ENCODE data around the gene ERF. TPM values are rescaled to one million over a fixed set of nuclear protein-coding genes. Genes with fewer than 3 reads are reported as not detected.

ERF gene
- total and polyA plus RNA-seq, 2 donors (not counting 3 experiments of a cell fraction or from before 2014, with no cell fraction given) = 102 to 117 TPM

DNA sequence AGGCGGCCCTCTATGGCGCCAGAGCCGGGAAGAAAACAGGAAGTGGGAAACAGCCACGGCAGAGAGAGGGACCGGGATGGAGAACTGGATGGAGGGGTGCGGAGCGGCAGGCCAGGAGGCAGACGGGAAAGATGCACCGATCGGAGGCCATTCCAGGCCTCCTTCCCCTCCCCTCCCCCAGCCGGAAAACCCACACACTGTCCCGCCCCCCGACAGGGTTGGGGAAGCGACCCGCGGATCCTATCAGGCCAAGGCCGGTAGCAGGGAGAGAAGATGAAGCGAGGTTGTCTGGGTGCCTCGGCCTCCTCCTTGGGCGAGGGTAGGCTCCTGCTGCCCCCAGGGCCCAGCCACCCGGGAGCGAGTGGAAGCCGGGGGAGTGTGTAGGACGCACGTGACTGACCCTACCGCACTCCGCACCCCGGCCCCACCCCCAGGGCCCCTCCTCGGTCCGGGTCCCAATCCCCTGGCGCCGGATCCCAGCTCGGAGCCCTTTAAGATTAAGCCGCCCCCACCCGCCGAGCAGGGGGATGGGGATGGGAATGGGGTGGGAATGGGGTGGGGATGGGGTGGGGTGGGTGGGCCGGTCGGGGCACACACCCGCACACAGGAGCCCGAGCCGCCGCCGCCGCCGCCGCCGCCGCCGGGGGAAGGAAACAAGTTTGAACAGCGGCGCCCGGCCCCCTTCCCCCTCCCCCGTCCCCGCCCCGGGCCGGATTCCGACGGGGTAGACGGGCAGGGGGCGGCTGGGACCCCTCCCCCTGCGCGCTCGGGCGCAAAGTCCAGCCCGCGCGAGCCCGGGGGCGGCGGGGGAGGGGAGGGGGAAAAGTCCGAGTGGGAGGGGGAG lies 1.5 kb downstream of the ERF start:
- POLR2A ChIA-PET = no interaction called here
- BruUV-seq (replicated peaks) = no TSS peak
- intact Hi-C loops (cut with micrococcal nuclease) = loop anchor here (1.0 kb wide), 1 partner anchor 9 kb away; no protein-coding TSS in a partner anchor

More for the DNA sequence above, 1.5 kb downstream of the ERF start:
- Histone ChIP-seq H3K27ac (ENCODE audit: insufficient read depth, low read depth, low read length) (peak overlapping the region; percentile 64), H3K27me3 (ENCODE audit: control insufficient read depth in 2 of 2, insufficient read depth in 2 of 2, low read length in 2 of 2) (no peaks in the 10 kb centered on the region), H3K4me3 (replicated peaks in 1 of 3; ENCODE audit: insufficient read depth in 1 of 3, low read depth in 1 of 3, low read length in 3 of 3) (peak overlapping the region; percentile 83 to 98 (median 94)), H4K20me1 (replicated peaks; ENCODE audit: control insufficient read depth, extremely low read depth, insufficient read depth, low read length) (no peaks in the 10 kb centered on the region), H2AFZ (ENCODE audit: low read depth, low read length) (no peak overlapping the region), H3K4me2 (ENCODE audit: insufficient read depth, low read length) (peak overlapping the region; percentile 57), H3K4me1 (ENCODE audit: control insufficient read depth, extremely low read depth, insufficient read depth, low read length) (peaks cover 34% of the 10 kb centered on the region), H3K9me3 (replicated peaks; ENCODE audit: control insufficient read depth, insufficient read depth, low read length) (no peaks in the 10 kb centered on the region), H3K9ac (replicated peaks; ENCODE audit: extremely low read depth, insufficient read depth, low read length) (peak overlapping the region; percentile 89), H3K36me3 (ENCODE audit: control insufficient read depth in 2 of 2, extremely low read depth in 1 of 2, insufficient read depth in 2 of 2, low read length in 2 of 2) (peaks cover 7 to 19% of the 10 kb centered on the region in 2 experiments), H3K9me1 (replicated peaks; ENCODE audit: control insufficient read depth, extremely low read depth, insufficient read depth, low read length) (no peaks in the 10 kb centered on the region), H3K79me2 (ENCODE audit: control insufficient read depth, insufficient read depth, low read length) (peaks cover 53% of the 10 kb centered on the region)
- DNase-seq (ENCODE audit: low read depth, low spot score) (peak; percentile 49), FAIRE-seq (peak; percentile 71)
- TF ChIP-seq POLR2AphosphoS5 (IDR thresholded peaks at IDR 0.05; ENCODE audit: insufficient read depth, low read depth, low read length) (peak; percentile 75), POLR2A (IDR thresholded peaks at IDR 0.05; ENCODE audit: low read depth, low read length) (peak; percentile 82), FOS (IDR thresholded peaks at IDR 0.05; ENCODE audit: borderline replicate concordance, insufficient read depth, low read length) (no peak), JUN (IDR thresholded peaks at IDR 0.05; ENCODE audit: borderline replicate concordance, insufficient read depth, insufficient read length, low read depth) (no peak), MYC (IDR thresholded peaks at IDR 0.05; ENCODE audit: low read depth, low read length) (no peak), GATA2 (IDR thresholded peaks at IDR 0.05; ENCODE audit: insufficient read depth, insufficient read length, low read depth, low read length) (no peak), EZH2 (IDR thresholded peaks at IDR 0.05; ENCODE audit: borderline replicate concordance, low read depth, low read length, severe bottlenecking) (no peak)
- TF ChIP-seq, protein P1, sequence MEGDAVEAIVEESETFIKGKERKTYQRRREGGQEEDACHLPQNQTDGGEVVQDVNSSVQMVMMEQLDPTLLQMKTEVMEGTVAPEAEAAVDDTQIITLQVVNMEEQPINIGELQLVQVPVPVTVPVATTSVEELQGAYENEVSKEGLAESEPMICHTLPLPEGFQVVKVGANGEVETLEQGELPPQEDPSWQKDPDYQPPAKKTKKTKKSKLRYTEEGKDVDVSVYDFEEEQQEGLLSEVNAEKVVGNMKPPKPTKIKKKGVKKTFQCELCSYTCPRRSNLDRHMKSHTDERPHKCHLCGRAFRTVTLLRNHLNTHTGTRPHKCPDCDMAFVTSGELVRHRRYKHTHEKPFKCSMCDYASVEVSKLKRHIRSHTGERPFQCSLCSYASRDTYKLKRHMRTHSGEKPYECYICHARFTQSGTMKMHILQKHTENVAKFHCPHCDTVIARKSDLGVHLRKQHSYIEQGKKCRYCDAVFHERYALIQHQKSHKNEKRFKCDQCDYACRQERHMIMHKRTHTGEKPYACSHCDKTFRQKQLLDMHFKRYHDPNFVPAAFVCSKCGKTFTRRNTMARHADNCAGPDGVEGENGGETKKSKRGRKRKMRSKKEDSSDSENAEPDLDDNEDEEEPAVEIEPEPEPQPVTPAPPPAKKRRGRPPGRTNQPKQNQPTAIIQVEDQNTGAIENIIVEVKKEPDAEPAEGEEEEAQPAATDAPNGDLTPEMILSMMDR (IDR thresholded peaks at IDR 0.05; ENCODE audit: extremely low read depth in 1 of 2, insufficient read depth in 1 of 2, low read depth in 1 of 2, low read length in 2 of 2) = no peak
- TF ChIP-seq, protein P2, sequence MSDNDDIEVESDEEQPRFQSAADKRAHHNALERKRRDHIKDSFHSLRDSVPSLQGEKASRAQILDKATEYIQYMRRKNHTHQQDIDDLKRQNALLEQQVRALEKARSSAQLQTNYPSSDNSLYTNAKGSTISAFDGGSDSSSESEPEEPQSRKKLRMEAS (IDR thresholded peaks at IDR 0.05; ENCODE audit: insufficient read depth, insufficient read length) = no peak
- CTCF ChIA-PET = interaction anchor here (11.8 kb wide), 1 partner anchor 26 kb away, joined by 365 read pairs; no protein-coding TSS in a partner anchor
- dilution Hi-C loops (cut with MboI; ENCODE audit: extremely low pct_ligation_motif_present, low sequenced_read_pairs) = no loop called here
